HS-5 (cell line): ENCODE data around the gene INTS4.
"Not testable (repeated sequence)": the region's sequence is repeated elsewhere in the genome, so short reads cannot be mapped to it uniquely, and the experiment has no call there.

Experiments
- DNase-seq: peaks from one replicate; pipeline ENCODE4 v3.0.0-alpha.2; 2012; ENCODE audit warnings: low read depth

Gene INTS4, protein sequence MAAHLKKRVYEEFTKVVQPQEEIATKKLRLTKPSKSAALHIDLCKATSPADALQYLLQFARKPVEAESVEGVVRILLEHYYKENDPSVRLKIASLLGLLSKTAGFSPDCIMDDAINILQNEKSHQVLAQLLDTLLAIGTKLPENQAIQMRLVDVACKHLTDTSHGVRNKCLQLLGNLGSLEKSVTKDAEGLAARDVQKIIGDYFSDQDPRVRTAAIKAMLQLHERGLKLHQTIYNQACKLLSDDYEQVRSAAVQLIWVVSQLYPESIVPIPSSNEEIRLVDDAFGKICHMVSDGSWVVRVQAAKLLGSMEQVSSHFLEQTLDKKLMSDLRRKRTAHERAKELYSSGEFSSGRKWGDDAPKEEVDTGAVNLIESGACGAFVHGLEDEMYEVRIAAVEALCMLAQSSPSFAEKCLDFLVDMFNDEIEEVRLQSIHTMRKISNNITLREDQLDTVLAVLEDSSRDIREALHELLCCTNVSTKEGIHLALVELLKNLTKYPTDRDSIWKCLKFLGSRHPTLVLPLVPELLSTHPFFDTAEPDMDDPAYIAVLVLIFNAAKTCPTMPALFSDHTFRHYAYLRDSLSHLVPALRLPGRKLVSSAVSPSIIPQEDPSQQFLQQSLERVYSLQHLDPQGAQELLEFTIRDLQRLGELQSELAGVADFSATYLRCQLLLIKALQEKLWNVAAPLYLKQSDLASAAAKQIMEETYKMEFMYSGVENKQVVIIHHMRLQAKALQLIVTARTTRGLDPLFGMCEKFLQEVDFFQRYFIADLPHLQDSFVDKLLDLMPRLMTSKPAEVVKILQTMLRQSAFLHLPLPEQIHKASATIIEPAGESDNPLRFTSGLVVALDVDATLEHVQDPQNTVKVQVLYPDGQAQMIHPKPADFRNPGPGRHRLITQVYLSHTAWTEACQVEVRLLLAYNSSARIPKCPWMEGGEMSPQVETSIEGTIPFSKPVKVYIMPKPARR

DNA sequence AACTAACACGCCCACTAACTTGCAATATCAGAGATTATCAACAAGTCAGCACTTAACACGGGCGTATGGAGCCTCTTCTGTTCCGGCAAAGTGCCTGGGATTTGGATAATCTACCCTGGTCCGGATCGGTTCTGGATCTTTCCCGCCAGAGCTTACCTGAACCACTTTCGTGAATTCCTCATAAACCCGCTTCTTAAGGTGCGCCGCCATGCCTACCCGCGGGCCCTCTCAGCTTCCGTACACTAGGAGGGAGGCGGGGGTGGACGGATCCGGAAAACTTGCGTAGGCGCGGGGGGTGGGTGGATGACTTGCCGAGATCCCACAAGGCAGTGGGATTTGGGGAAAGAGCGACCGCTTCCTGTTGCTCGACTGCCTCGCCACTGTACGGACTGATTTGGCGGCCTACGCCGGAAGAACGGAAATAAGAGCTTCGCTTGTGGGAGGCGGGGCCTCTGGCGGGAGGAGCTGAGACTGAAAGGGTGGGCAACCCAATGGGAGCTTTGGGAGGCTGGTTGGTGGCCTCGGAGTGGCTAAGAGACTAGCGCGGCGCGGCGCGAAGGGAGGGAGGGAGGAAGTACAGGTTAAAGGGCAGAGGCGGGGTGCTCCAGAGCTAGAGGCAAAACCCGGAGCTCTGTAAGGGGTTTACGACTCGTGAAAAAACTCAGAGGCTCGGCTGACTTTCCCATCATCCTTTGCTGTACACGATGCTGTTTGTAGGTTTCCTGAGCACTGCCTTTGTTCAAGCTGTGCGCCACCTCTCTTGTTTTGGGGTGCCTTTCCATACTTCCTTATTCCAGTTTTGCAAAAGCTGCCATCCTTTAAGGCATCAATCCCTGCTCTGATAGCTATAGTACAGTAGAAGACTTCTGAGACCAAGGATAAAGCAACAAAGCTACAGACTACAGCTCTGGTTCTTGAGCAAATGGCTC, at the start of gene INTS4:
TSS of gene INTS4 (minus strand) at position 235 of the 929 bp plus-strand sequence. CDS start at position 210, 25 bp downstream.
- DNase-seq, result peak; percentile 99

DNA sequence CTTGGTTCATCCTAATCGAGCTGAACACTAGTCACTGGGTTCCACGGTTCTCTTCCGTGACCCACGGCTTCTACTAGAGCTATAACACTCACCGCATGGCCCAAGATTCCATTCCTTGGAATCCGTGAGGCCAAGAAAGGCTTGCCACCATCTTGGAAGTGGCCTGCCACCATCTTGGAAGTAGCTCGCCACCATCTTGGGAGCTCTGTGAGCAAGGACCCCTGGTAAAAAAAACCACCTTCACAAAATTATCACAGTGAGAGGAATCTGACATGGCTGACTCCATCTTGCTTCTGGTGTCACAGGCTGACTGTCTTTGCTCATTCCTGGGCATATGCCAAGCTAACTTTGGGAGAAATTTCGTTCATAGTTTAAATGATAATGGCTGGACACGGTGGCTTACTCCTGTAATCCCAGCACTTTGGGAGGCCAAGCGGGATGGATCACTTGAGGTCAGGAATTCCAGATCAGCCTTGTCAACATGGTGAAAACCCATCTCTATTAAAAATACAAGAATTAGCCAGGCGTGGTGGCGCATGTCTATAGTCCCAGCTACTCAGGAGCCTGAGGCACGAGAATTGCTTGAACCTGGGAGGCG, 47.5 kb upstream of the INTS4 start:
- no peak for DNase-seq

- DNase-seq, result not testable (repeated sequence)
Measured at GRCh38 chr11:78041380-78041719, 46.9 kb upstream of the INTS4 start.

DNA sequence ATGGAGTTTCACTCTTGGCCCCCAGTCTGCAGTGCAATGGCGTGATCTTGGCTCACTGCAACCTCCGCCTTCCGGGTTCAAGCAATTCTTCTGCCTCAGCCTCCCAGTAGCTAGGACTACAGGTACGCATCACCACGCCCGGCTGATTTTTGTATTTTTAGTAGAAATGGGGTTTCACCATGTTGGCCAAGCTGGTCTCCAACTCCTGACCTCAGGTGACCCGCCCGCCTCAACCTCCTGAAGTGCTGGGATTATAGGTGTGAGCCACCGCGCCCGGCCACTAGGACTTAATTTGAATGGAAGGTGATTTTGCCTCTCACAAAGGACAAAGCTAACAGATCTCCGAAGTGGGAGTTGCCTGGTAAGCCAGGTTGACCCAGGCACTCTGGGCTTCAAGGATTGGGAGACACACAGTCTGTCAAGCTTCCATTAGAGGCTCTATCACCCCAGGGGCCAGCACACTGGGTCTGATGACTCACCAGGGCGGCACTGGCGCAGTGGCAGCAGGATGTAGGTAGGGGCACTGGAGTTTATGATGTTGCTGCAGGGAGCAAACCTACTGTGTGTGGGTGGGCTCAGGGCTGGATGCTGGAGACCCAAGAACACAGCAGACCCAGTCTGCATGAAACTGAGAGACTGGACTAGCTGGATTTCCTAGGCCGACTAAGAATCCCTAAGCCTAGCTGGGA, 46.4 kb upstream of the INTS4 start:
- no peak for DNase-seq

DNA sequence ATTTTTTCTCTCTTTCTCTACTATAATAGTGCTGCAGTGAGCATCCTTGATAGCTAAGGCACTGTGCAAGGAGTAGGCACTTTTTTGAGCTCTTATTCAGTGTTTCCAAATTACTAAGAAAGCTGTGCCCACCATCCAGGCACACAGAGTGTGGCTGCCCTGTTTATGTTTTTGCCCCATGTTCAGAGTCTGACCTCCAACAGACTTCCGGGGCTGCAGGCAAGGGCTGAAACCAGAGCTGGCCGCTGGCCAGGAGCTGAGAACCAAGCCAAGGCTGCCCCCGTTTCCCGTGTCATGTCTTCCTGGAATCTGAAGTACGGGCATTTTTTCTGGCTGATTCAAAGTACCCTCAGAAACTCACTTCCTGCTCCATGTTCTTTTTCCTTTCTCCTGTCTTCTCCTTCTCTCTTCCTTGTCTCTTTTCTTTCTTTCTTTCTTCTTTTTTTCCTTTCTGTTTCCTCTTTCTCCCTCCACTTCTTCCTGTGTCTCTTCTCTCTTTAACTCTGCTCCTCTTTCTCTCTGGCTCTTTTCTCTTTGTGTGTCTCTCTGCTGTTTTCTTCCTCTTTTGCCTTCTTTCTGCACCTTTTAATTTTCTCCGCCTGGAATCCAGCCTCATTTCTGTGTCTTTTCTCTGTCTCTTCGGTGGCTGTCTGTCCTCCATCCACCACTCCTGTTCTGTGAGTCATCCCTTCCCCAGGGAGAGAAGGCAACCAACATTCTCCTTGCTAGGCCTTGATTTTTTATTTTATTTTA, 45.6 kb upstream of the INTS4 start:
- DNase-seq, result peak; percentile 83

DNA sequence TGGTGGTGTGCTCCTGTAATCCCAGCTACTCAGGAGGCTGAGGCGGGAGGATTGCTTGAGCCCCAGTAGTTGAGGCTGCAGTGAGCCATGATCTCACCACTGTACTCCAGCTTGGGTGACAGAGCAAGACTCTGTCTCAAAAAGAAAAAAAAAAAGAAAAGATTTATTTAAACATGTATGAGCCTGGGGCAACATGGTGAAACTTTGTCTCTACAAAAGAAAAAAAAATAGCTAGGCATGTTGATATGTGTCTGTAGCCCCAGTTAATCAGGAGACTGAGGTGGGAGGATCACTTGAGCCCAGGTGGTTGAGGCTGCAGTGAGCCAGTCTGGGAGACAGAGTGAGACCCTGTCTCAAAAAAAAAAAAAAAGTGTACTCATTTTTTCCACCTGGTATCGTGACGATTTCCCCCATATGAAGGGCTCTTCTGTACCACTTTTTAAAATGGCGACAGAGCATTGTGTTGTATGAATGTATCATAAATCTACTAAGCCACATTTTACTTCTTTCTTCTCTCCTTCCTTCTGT, 45.0 kb upstream of the INTS4 start:
- DNase-seq, result no peak

DNA sequence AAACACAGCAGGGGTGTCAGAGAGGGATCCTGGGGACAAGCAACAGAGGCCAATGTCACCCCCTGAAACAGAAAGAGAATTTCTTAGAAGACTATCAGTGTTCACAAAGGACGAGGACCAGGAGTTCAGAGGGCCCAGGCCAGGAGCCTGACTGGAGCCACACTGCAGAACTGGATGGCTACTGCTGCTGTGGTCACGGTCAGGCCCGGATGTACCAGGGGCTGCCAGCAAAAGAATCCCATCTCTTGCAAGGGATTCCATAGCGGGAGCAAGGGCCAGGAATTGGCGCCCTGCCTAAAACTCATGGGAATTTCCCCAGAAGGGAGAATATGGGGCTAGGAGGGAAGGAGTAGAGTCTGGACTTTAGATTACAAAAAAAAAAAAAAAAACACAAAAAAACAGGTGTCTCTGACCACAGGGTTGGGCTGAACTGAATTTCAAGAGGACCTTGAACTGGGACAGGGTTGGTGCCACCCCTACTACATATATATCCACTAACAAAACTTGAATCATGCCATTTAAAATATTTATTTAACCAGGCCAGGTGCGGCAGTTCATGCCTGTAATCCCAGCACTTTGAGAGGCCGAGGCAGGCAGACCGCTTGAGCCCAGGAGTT, 44.3 kb upstream of the INTS4 start:
- DNase-seq, result no peak

DNA sequence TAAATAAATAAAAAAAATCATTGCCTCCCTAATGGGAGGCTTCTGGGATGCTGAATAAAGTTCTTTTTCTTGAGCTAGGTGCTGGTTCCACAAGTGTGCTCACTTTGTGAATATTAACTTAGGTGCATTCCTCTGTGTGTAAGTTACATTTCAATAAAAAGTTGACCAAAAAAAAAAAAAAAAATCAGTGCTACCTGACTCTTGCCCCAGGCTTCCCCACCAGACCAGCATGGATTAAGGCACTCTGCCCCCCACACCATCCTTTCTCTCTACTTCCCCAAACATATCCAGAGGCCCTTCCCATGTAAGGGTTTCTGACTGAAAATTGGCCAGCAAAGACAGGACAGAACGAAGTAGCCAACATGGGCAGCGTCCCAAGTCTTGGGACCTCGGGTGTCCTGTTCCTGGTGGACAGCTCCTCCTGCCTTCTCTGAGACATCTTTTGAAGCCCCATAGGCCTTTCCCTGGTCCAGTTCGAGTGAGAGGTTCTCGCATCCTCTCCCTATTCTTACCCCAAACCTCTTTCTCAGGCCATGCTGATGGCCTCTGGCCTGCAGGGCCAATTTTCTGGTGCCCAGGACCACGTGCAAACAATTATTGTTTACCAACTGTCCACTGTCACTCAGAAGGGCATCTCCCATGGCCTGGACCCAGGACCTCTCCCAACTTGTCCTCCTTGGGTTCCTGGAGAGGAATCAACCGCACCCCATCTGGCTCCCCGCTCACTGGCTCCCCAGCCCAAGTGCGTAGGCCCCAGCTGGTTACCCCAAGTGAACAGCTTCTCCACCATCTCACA, 43.6 kb upstream of the INTS4 start:
- DNase-seq, result no peak

DNA sequence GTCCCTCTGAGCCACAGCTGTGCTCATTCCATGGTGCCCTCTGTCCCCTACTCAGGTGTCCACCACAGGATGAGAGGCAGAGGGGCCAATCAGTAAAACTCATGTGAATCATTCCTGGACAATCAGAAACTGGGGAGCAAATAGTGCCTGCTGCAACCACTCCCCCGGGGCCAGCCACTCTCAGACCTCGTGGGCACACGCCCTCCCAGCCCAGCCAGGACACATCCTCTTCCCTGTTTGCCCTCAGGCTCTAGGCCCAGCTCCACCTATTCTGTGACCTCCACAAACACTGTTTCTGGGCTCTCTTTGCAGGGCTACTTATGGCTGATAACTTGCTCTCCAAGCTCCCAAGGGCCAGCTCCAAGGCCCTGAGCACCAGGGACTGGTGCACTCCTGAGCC, 42.6 kb upstream of the INTS4 start:
- no peak for DNase-seq

GRCh38 chr11:78036313-78036712, 41.8 kb upstream of the INTS4 start:
- no peak for DNase-seq

DNA sequence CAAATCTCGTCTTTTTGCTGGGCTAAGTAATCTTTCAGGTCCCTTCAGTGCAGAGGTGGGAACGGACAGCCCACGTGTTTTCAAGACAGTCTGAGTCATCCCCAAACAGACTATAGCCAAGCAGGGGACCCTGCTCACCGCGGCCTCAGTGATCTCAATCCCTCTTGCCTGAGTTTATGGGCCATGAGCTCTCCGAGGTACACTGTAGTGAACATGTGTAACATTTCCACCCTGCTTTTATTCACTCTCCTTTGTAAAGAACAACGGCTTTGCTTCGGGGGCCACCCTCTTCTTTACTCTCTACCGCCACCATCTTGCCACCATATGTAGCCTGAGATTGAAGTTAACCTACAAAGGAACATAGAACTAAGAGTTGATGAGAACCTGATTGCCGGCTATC, 40.2 kb upstream of the INTS4 start:
- DNase-seq, result no peak

DNA sequence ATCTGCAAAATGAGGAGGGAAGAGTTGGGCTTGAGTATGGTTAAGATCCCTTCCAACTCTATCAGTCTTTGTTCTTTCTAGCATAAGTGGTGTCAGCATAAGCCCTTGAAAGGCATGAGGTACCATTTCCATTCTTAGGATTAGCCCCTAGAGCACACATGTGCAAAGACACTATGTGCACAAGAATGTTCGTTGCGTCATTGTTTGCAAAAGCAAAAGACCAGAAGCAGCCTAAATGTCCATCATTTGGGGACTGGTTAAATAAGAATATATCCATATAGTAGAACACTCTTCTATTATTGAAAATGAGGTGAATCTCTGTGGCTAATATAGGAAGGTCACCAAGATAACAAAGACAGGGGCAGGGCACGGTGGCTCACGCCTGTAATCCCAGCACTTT, 38.6 kb upstream of the INTS4 start:
- no peak for DNase-seq

DNA sequence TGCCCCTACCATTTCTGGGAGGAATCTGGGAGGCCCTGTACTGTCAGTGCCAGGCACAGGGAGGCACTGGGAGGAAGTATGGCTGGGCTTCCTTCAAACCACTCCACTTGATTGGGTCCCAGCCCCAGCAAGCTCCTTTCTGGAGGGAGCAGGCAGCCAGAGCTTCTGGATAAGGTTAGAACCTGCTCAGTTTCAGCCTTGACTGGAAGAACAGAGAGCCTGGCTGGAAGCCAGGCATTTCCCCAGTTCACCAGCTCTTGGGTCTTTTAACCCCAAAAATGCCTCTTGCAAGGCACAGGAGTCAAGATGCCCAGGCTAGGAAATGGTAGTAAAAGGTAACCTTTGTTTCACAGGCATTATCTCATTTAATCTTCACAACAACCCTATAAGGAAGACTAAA, 37.6 kb upstream of the INTS4 start:
- no peak for DNase-seq

DNA sequence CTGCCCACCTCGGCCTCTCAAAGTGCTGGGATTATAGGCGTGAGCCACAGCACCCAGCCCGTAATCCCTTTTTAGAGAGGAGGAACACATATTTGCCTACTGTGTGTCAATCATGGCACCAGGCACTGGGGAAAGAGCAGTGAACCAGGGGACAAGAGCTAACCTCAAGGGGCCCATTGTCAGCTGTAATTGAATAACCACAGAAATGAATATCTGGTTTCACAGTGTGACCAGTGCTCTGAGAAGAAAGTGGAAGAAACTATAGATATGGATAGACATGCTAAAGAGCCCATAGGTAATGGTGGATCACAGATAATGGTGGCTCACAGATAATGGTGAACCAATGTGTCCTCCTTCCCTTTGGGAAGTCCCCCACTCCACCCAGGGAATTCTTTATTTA, 37.2 kb upstream of the INTS4 start:
- DNase-seq, result no peak

- no peak for DNase-seq
Measured at GRCh38 chr11:78030429-78031325, 36.2 kb upstream of the INTS4 start.

- DNase-seq, result not testable (repeated sequence)
Measured at GRCh38 chr11:78028423-78028822, 34.0 kb upstream of the INTS4 start.

DNA sequence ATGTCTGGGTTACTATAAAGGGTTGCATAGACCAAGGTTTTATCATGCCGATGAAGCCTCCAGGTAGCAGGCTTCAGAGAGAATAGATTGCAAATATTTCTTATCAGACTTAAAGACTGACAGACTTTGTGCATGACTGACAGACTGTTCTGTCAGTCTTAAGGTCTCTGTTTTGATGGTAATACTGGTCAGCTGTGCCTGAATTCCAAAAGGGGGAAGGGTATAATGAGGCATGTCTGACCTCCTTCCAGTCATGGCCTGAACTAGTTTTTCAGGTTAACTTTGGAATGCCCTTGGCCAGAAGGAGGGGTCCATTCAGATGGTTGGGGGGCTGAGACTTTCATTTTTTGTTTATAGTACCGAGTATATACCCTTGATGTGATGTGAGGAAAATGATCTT, 33.3 kb upstream of the INTS4 start:
- no peak for DNase-seq

GRCh38 chr11:78025378-78025777, 30.9 kb upstream of the INTS4 start:
- no peak for DNase-seq
